IPS DF 19.7 (cell line): Measurements from ENCODE around the gene ADARB1.

Experiments used
- DNase-seq: peaks from one replicate; pipeline ENCODE4 v3.0.0-alpha.2; 2013; ENCODE audit warnings: low read depth, low spot score

Gene ADARB1

DNA sequence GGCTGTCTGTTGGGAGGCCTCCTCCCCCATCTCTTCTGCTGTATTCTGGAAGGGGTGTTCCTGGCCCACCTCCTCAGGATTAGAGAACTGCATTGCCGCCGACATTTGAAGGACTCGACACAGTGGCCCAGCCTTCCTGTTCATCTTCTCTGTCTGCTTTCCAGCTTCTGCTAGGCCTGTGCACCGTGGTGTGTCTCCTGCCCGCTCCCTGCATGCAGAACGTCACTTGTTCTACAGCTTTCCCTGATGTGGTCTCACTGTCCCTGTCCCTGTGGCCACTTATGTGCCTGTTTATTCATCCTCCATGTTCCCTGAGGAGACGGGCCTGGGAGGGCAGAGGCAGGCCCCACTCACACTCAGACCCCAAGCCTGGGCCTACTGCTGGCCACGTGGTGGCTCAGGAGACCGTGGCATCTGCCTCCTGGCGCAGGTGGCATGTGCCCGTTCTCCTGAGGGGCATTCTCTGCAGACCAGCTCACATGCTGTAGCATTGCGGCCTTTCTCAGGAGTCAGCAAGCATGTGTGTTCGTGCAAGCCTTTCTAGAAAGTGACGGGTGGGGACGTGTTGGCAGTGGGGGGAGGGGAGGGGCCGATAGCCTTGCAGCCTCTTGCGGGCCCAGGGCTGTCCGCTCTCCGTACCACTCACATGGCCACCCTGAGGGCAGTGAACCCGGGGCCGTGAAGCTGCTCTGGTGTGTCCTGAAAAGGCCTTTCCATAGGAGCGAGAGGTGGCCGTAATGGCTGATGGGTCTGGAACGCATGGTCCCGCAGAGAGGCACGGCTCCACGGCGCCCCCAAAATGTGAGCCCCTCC lies 177.5 kb downstream of the ADARB1 start:
- no peak for DNase-seq

DNA sequence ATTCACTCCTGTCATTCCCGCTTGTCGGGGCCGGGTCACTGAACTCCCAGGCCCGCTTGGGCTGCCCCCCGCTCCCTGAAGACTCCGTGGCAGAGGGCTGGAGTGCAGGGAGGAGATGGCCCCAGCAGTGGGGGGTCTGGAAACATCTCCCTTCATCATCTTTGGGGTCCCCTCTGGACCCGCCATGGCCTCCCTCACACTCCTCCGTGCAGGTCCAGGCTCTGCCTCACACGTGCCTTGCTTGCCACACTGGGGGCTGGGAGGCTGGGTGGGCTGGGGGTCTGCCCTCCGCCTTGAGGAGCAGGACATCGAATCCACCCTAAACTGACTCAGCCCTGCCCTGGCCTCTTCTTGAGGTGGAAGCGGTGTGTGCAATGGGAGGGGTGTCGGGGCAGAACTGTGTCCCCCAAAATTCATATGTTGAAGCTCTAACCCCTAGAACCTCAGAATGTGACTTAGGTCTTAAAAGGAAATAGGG lies 178.1 kb downstream of the ADARB1 start:
- DNase-seq = no peak

DNA sequence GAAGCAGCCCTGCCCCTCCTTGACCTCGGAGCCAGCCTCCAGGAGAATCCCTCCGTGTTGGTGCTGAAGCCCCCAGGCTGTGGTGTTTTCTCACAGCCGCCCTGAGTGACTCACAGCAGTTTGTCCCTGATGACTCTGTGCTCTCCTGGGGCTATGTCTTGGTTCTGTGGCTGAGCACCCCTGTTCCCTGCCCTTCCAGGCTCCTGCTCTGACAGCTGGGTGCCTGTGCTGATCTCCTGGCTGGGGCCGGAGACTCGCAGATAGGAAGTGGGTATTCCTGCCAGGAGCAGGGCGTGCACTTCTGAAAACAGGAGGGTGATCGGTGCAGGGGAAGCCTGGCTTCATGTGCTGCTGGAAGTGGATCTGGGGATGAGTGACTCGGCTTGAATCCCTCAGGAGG lies 178.8 kb downstream of the ADARB1 start:
- DNase-seq = no peak

DNA sequence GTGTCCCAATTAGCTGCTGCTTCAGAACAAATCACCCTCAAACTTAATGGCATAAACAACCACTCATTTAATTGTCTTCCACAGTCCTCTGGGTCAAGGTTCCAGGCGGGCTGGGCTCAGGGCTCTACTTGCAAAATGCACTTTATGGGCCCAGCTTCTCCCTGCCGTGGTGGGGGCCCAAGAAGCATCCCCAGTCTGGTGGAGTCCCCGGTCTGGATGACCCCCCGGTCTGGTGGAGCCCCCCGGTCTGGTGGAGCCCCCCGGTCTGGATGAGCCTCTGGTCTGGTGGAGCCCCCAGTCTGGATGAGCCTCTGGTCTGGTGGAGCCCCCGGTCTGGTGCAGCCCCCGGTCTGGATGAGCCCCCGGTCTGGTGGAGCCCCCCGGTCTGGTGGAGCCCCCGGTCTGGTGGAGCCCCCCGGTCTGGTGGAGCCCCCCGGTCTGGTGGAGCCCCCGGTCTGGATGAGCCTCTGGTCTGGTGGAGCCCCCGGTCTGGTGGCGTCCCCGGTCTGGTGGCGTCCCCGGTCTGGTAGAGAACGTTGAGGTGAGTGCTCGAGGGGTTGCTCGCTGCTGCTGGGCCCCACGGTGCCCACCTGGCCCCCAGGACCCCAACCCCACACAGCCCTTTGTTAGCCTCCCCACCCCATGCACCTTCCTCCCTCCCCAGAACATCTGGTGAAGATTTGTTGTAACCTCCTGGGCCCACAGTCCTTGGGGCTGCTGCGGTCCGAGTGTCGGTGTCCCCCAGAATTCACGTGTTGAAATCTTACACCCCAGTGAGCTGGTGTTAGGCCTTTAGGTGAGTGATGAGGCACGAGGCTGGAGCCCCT lies 179.5 kb downstream of the ADARB1 start:
- no peak for DNase-seq

DNA sequence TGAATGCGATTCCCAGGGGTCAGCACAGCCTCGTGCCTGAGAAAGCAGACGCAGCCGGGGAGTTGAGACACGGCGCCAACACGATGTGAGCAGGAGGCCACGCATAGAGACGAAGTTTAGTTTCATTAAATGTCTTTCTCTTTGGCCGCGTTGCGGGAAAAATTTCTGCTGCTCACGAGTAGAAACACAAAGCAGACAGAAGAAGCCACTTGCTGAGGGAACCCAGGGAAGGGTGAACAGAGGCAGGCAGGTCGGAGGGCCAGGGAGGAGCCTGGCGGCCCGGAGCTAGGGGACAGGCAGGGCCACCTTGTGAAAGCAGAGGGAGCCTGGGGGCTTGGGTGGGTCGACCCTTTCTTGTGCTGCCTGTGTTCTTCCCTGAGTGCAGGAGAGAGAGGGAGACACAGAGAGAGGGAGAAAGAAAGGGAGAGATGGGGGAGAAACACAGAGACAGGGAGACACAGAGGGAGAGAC lies 180.1 kb downstream of the ADARB1 start:
- no peak for DNase-seq

DNA sequence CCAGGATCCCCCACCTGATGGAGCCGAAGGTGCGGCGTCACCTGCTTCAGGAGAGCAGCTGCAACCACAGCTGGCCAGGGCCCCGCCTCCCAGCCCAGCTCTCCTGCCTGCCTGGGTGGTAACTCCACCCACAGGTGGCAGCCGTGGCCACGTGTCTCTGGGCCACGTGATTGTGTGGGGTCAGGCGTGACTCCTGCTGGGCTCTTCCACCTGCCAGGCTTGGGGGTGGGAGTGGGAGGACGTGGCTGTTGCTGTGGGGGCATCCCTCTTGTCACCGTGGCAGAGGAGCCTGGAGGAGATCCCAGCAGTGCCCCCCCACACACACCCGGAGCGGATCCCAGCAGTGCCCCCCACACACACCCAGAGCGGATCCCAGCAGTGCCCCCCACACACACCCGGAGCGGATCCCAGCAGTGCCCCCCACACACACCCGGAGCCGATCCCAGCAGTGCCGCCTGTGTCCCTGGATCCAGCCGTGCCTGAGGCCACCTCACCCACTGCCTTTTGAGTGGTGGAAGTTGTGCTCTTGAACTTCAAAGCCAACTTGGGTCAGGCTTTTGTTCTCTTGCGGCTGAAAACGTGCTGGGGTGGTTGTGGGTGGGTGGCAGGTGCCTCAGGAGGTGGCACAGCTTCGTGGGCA lies 181.1 kb downstream of the ADARB1 start:
- DNase-seq = no peak

DNA sequence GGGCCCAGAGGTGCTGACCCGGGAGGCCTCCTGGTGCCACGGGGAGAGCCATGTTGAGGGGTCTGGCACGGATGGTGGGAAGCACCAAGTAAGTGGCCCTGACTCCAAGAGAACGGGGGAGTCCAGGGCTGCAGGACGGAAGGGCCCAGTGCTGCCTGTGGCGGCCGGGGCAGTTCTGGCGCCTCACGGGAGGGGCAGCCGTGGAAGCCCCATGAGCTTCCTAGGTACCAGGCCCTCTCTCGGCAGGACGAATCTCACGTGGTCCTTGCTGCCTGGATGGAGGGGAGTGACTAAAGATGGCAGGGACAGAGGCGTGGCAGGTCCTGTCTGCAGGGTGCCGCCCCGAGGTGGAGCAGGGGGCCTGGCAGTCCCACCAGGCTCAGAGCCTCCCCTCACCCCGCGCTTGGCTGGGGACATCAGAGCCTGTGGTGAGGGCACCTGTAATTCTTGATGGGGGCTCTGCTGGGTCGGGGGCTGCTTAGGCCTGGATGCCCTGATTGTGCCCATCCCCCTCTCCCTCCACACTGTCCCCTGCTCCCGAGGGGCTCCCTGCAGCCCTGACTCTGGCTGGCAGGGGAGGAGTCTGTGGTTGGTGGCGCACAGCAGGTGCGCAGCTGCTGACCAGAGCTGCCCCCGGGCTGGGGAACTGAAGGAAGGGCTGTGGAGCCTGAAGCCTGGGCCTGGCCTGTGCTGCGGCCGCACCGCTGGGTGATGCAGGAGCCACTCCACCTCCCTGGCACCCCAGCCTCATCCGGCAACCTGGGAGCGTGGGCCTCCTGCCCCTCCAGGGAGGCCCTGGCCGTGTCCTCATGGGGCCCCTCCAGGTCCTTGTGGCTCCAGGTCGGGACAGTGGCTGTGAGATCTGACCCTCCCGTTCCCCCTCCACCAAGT lies 181.9 kb downstream of the ADARB1 start:
- DNase-seq = no peak

DNA sequence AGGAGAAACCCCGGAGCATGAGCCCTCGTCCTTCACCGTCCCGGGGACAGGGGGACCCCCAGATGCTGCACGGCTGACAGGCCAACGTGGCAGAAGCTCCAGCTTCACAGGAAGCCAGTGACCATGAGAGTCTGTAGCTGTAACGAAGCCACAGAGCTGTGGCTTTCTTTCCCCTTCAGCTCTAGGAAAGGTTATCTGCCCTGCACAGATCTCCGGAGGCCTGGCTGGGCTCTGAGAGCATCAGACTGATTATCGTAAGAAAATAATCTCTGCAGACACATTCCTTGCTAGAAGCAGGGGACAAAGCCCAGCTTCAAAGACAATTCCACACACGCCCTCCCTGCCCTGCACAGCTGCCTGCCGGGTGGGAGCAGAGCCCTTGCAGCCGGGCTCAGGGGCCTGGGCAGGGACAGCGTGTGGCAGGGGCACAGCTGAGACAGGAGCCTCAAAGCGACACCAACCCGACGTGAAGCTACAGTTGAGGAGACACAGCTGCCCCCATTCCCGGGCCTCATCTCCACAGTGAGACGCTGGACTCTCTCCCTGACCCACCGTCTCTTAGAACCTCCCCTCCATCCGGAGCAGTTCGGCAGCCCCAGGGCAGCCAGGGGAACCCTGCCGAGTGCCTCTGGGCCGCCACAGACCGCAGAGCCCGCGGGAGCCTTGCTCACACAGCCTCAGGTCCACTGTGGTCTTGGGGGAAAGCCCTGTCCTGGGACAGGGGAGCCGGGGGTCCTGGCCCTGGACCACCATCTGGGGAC lies 182.7 kb downstream of the ADARB1 start:
- DNase-seq = no peak

DNA sequence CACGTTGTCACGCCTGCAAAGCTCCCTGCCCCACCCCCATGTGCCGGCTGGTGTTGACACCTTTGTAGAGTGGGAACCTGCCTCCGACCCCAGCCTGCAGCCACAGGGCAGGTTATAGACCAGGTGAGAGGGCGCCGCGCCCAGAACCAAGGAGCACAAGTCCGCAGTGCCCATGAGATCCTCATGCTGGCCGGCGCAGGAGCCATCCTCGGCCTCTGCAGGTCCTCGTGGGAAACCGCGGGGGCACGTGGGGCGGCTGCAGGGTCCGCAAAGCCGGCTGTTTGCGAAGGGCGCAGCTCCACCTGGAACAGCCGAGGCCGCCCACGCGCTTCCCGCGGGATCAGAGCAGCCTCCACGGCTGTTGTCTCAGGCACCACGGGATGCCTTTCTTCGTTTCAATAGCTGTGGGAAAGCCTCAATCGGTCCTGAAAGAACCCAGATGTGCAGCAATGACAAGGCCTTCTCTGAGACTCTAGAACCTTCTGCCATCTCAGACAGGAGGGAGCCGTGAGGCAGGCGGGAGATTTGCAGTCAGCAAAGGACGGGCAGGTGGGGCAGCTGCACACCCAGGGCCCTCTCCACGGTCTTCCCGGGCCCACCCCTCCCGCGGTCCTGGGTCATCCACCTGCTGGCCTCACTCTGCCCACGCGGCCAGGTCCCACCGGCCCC lies 183.4 kb downstream of the ADARB1 start:
- no peak for DNase-seq

DNA sequence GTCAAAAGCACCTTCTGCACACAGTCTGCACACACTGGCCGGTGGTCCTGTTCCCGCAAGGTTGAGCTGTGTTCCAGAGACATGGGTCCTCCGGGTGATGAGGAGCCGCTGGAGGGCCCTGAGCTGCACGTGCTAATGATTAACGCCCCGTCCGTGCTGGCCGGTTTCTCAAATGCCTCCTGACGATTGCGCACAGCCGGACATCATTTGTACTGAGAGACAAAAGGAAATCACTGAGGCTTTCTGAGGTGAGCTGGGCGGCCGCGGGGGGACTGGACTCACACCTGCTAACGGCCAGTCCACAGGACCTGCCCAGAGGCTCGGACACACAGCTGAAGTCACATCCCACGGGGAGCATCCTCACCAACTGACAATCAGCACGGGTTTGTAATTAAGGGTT lies 184.1 kb downstream of the ADARB1 start:
- DNase-seq = no peak

DNA sequence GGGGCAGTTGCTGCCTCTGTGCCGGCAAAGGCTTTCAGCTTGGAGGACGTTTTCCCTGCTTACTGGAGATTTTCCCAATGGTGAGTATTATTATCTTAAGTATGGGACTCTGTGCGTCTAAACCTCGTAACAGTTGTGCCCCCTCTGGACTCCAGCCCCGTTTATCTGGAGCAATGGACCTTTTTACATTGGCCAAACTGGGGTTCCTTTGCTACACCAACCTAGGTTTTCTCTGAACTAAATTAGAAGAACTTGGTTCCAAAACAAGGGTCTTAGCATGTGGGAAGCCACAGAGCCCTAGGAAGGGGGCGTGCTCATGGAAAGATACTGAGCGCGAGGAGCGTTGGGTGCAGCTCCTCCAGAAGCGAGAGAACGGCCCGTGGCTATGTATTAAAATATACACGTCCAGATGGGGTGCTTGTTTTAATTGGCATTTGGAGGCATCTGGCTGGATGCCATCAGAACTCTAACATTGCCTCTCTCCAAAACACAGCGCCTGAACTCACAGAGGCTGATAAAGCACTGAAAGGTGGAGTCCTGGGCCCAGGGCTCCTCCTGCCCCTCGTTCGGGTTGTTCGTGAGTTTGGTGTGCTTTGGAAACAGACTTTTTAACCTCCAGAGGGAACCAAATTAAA lies 184.9 kb downstream of the ADARB1 start:
- DNase-seq = no peak

DNA sequence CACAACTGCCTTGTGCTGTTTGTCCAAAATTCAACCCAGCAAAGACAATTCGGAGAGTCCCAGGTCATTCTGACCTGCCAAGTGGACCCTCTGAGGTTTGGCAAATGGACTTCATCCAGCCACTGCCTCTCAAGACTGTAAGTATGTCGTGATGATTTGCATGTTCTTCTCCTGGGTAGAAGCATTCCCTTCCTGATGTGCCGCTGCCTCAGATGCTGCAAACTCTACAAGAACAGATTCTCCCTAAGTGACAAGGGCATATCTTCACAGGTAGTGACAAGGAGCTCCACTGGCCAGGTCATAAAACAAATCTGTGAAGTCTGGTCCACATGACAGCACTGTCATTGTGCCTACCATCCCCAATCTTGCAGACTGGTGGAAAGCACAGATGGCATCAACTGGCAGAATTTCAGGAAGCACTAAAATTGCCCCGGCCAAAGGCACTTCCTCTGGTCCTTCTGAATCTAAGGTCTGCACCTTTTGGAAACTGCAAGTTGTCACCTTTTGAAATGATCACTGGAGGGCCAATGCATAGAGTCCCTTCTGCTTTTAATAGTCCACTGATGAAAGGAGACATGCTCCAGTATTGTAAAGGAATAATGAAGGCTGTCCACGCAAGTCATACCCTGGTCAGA lies 185.9 kb downstream of the ADARB1 start:
- no peak for DNase-seq

DNA sequence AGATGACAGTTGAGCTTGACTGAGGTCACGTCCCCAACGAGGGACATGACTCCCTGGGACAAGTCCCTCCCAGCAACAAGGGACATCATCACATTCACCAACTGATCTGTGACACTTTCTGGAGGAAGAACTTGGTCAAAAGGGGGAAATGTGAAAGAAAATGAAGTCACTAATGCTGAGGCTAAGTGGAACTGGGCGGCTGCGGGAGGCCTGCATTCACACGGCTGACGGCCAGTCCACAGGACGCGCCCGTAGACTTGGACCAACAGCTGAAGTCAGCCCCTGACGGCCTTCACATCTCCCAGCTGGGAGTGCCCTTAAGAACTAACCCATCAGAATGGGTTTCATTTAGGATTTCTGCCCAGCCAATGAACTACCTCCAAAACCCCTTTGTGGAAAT lies 186.7 kb downstream of the ADARB1 start:
- DNase-seq = no peak

DNA sequence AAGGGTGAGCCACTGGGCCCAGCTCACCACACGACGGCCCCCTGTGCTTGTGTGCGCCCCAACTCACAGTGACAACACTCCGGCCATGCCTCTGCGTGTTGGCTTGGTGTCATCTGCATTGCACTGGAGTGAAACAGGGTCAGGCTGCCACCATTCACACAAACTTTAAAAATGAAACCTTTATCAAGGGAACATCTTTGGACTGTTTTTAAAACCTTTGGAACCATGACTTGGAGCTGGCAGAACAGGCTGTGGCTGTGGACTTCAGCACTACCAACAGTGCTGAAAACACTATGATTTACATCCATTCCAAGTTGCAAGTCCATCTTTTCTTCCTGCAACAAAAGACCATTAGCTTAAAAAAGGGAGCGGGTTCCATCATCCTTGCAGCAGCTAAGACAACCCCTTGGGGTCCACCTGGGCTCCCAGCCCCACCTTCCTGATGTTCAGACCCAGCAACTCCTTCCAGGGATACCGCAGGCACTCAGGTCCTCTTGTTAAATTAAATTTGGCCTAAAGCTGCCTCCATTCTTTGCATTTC lies 187.7 kb downstream of the ADARB1 start:
- DNase-seq = no peak

DNA sequence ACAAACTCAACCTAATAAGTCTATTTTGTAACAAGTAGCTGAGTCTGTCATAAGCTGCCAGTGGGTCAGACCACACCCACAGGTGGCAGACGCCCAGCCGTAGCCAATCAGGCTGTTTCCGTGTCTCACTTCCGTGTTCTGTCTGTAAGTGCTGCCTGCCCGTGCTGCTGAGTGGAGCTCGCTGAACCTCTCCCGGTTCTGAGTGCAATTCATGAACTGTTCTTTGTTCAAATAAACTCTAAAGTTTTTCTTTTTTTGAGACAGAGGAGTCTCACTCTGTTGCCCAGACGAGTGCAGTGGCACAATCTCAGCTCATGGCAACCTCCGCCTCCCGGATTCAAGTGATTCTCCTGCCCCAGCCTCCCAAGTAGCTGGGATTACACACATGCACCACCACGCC lies 188.2 kb downstream of the ADARB1 start:
- DNase-seq = no peak

DNA sequence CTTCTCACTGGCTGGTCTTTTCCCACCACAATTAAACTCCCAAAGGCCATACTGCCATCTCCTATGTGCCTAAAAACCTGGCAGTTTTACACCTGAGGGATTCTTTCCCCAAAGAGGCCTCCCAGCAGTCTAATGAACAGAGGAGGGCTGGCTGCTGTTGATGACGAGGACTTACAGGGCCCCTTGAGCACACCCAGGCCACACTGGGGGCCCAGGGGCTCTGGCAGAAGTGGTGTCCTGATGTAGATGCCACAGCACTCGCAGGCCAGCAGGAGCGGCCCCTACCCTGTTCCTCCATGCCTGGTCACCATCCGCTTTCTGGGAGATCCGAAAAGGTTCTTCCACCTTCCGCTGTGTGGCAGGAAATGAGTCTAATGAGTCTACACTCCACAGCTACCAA lies 189.2 kb downstream of the ADARB1 start:
- no peak for DNase-seq

DNA sequence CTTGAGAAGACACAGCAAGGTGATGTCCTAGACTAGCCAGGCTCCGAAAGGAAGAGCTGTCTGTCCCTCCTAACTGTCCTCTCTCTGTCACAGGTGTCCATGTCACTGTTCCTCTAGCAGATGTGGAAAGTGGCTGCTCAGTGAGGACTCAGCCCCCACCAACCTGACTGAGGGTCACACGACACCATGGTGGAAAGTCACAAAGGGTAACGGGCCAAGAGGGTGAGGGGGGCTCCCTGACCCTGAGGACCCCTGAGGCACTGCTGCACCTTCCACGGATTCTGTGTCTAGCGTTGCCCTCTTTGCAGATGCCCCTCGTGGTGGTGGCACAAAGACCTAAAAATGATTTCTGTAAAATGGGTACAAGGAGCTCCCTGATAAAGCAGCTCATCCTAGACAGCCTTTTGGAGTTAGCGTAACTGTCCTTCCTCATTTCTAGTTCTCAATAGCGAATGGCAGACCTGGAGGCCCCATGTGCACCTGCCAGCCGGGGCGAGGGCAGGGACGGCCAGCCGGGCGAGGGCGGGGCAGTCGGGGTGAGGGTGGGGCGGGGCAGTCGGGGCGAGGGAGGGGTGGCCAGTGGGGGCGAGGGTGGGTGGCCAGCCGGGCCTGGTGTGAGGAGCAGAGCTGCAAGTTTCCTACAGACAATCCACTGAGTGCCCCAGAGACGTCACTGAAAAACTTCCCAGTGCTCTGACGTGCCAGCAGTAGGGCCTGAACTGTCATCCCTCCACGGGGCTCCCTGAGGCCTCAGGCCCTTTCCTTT lies 189.9 kb downstream of the ADARB1 start:
- no peak for DNase-seq
